Sigmoid colon (tissue), 4 donors: ENCODE data around the gene PDE7B.

ENCODE experiments used
- CTCF ChIP-seq, 4 experiments: fragments of 450-650 bp in 3 of 4; fragments of 200-600 bp in 1 of 4; IDR thresholded peaks; one replicate each; pipeline ENCODE4 v1.5.1; 2016 to 2019; ENCODE audit warnings: antibody characterized with exemption in 4 of 4, mild to moderate bottlenecking in 3 of 4, moderate library complexity in 2 of 4
- EP300 ChIP-seq, 4 donors: sonication (generic); formaldehyde crosslinking; IDR thresholded peaks; one replicate each; pipeline ENCODE4 v1.6.1; 2017; ENCODE audit warnings: antibody characterized with exemption in 4 of 4
- POLR2A ChIP-seq, 2 donors: fragments of 450-650 bp; IDR thresholded peaks; one replicate each; pipeline ENCODE4 v1.6.1; 2016; ENCODE audit warnings: antibody characterized with exemption in 2 of 2, mild to moderate bottlenecking in 2 of 2, moderate library complexity in 2 of 2
- POLR2AphosphoS5 ChIP-seq, 4 donors: sonication (generic); formaldehyde crosslinking; IDR thresholded peaks; one replicate each; pipeline ENCODE4 v1.6.1; 2017; ENCODE audit warnings: antibody characterized with exemption in 4 of 4

- TF ChIP-seq CTCF (IDR thresholded peaks at IDR 0.05), result no peak
- TF ChIP-seq POLR2AphosphoS5 (IDR thresholded peaks at IDR 0.05), result no peak
- TF ChIP-seq POLR2A (IDR thresholded peaks at IDR 0.05), result no peak
- TF ChIP-seq EP300 (IDR thresholded peaks at IDR 0.05), result no peak
Observed at GRCh38 chr6:136111831-136112230, 260.3 kb downstream of the PDE7B start.
